Astrocyte (in vitro differentiated cells and primary cell): ENCODE measurements around the gene TRMT1. TPM values are rescaled to one million over a fixed set of nuclear protein-coding genes. Genes with fewer than 3 reads are reported as not detected.

Experiments used
- DNase-seq: peaks from one replicate; pipeline ENCODE4 v3.0.0-alpha.2; 2010; ENCODE audit warnings: low read depth
- FAIRE-seq: peaks from 2 replicates; lab custom pipeline; 2011; peaks lifted over from hg19 to GRCh38; lab: Jason Lieb, UNC
- H2AFZ ChIP-seq: 2 replicates; pipeline ENCODE4 v1.6.0; 2012; ENCODE audit warnings: low read depth, low read length, inconsistent platforms
- H3K27ac ChIP-seq: 2 replicates; pipeline ENCODE4 v1.5.1; 2011; ENCODE audit warnings: low read depth, low read length, inconsistent platforms
- H3K27me3 ChIP-seq: 2 replicates; pipeline ENCODE4 v1.6.0; 2011; ENCODE audit warnings: low read length, inconsistent platforms; ENCODE audit not compliant: insufficient read depth
- H3K36me3 ChIP-seq: 2 replicates; pipeline ENCODE4 v1.5.1; 2011; ENCODE audit warnings: low read length, inconsistent platforms; ENCODE audit not compliant: insufficient read depth
- H3K4me1 ChIP-seq: 2 replicates; pipeline ENCODE4 v1.5.1; 2011; ENCODE audit warnings: low read length, inconsistent platforms; ENCODE audit not compliant: insufficient read depth
- H3K4me2 ChIP-seq: 2 replicates; pipeline ENCODE4 v1.6.0; 2012; ENCODE audit warnings: low read length, inconsistent platforms
- H3K4me3 ChIP-seq: 2 replicates; pipeline ENCODE4 v1.5.1; 2011; ENCODE audit warnings: low read depth, mild to moderate bottlenecking, low read length, inconsistent platforms; ENCODE audit not compliant: insufficient read depth
- H3K79me2 ChIP-seq: 2 replicates; pipeline ENCODE4 v1.6.0; 2012; ENCODE audit warnings: mild to moderate bottlenecking, low read length, inconsistent platforms; ENCODE audit not compliant: insufficient read depth
- H3K9ac ChIP-seq: 2 replicates; pipeline ENCODE4 v1.6.0; 2012; ENCODE audit warnings: mild to moderate bottlenecking, low read length, inconsistent platforms
- H3K9me3 ChIP-seq: 2 replicates; pipeline ENCODE4 v1.5.1; 2012; ENCODE audit warnings: low read depth, mild to moderate bottlenecking, low read length, inconsistent platforms; ENCODE audit not compliant: insufficient read depth
- H4K20me1 ChIP-seq: 2 replicates; pipeline ENCODE4 v1.6.0; 2012; ENCODE audit warnings: low read length, inconsistent platforms; ENCODE audit not compliant: insufficient read depth
- H3K27ac Mint-ChIP-seq: one replicate; pipeline ENCODE4 v1.8.0; 2021; ENCODE audit warnings: mild to moderate bottlenecking, mixed read lengths; ENCODE audit not compliant: unreplicated experiment
- H3K27me3 Mint-ChIP-seq: one replicate; pipeline ENCODE4 v1.8.0; 2021; ENCODE audit warnings: low read depth, mixed read lengths; ENCODE audit not compliant: unreplicated experiment
- H3K36me3 Mint-ChIP-seq: one replicate; pipeline ENCODE4 v1.8.0; 2021; ENCODE audit warnings: low read depth, mixed read lengths; ENCODE audit not compliant: unreplicated experiment
- H3K4me1 Mint-ChIP-seq: one replicate; pipeline ENCODE4 v1.8.0; 2021; ENCODE audit warnings: low read depth, mixed read lengths; ENCODE audit not compliant: unreplicated experiment
- H3K4me3 Mint-ChIP-seq: one replicate; pipeline ENCODE4 v1.8.0; 2021; ENCODE audit warnings: mild to moderate bottlenecking, moderate library complexity, mixed read lengths; ENCODE audit not compliant: unreplicated experiment
- H3K9me3 Mint-ChIP-seq: one replicate; pipeline ENCODE4 v1.8.0; 2021; ENCODE audit warnings: mild to moderate bottlenecking, mixed read lengths; ENCODE audit not compliant: unreplicated experiment
- CTCF ChIP-seq: IDR thresholded peaks from 2 replicates; pipeline ENCODE4 v1.5.1; 2011; ENCODE audit warnings: low read depth, mild to moderate bottlenecking, inconsistent platforms, low read length, moderate library complexity; ENCODE audit not compliant: insufficient read depth
- EZH2 ChIP-seq: IDR thresholded peaks from 2 replicates; pipeline ENCODE4 v1.6.1; 2012; ENCODE audit warnings: mild to moderate bottlenecking, low read length, inconsistent platforms; ENCODE audit not compliant: insufficient read depth
- total RNA-seq: library from RNA; stranded (reverse); gene quantifications from 2 replicates; pipeline ENCODE4 v1.2.1, GENCODE V29; 2021

TRMT1 gene
- total RNA-seq, 1 donor from 2014 or later: 43.3 TPM

GRCh38 chr19:13094771-13095392 lies 21.7 kb downstream of the TRMT1 start:
- H3K4me1 ChIP-seq: peaks cover 45% of the 10 kb centered on the region
- no peaks in the 10 kb centered on the region for H3K79me2 ChIP-seq
- peaks cover 19% of the 10 kb centered on the region for H3K4me1 Mint-ChIP-seq
- H3K27me3 ChIP-seq: no peaks in the 10 kb centered on the region
- peaks cover 2% of the 10 kb centered on the region for H3K36me3 Mint-ChIP-seq
- peaks cover 30% of the 10 kb centered on the region for H3K27me3 Mint-ChIP-seq
- H3K4me2 ChIP-seq: no peak overlapping the region
- FAIRE-seq (no peak), DNase-seq (no peak)
- H2AFZ ChIP-seq: no peak overlapping the region
- H4K20me1 ChIP-seq: no peaks in the 10 kb centered on the region
- TF ChIP-seq EZH2 (no peak), CTCF (no peak)
- H3K27ac ChIP-seq: no peak overlapping the region
- H3K9me3 Mint-ChIP-seq: peaks cover 3% of the 10 kb centered on the region
- no peak overlapping the region for H3K9ac ChIP-seq
- peak overlapping the region; percentile 57 for H3K4me3 Mint-ChIP-seq
- H3K4me3 ChIP-seq: no peak overlapping the region
- H3K9me3 ChIP-seq: no peaks in the 10 kb centered on the region
- peak overlapping the region; percentile 77 for H3K27ac Mint-ChIP-seq
- no peaks in the 10 kb centered on the region for H3K36me3 ChIP-seq

GRCh38 chr19:13094106-13094504 lies 22.4 kb downstream of the TRMT1 start:
- H3K4me1 ChIP-seq: peaks cover 47% of the 10 kb centered on the region
- peaks cover 28% of the 10 kb centered on the region for H3K27me3 Mint-ChIP-seq
- no peak overlapping the region for H3K27ac Mint-ChIP-seq

More at GRCh38 chr19:13094106-13094504, 22.4 kb downstream of the TRMT1 start:
- TF ChIP-seq CTCF (no peak), EZH2 (no peak)
- no peaks in the 10 kb centered on the region for H3K36me3 ChIP-seq
- FAIRE-seq (no peak), DNase-seq (no peak)
- H3K4me2 ChIP-seq: no peak overlapping the region
- no peak overlapping the region for H3K4me3 Mint-ChIP-seq
- H3K4me3 ChIP-seq: no peak overlapping the region
- no peaks in the 10 kb centered on the region for H3K79me2 ChIP-seq
- no peaks in the 10 kb centered on the region for H4K20me1 ChIP-seq
- peak overlapping the region; percentile 21 for H3K9ac ChIP-seq
- H3K27ac ChIP-seq: no peak overlapping the region
- H3K9me3 Mint-ChIP-seq: peaks cover 1% of the 10 kb centered on the region
- peaks cover 21% of the 10 kb centered on the region for H3K4me1 Mint-ChIP-seq
- no peak overlapping the region for H2AFZ ChIP-seq
- H3K9me3 ChIP-seq: no peaks in the 10 kb centered on the region
- H3K36me3 Mint-ChIP-seq: peaks cover 1% of the 10 kb centered on the region
- H3K27me3 ChIP-seq: no peaks in the 10 kb centered on the region
